Duodenal mucosa (tissue), 2 donors: ENCODE measurements around the gene PACS1.
"Not testable (repeated sequence)": the region's sequence is repeated elsewhere in the genome, so short reads cannot be mapped to it uniquely, and the experiment has no call there.

Source experiments
- H3K27ac ChIP-seq: one replicate; pipeline ENCODE4 v1.7.0; 2013; ENCODE audit warnings: low read depth, low read length
- H3K27me3 ChIP-seq, 2 donors: one replicate each; pipeline ENCODE4 v1.7.0; 2013; ENCODE audit warnings: low read length in 2 of 2, control low read depth in 1 of 2; ENCODE audit not compliant: insufficient read depth in 2 of 2, control insufficient read depth in 1 of 2
- H3K36me3 ChIP-seq, 2 donors: one replicate each; pipeline ENCODE4 v1.7.0; 2013; ENCODE audit warnings: low read length in 2 of 2, control low read depth in 1 of 2; ENCODE audit not compliant: insufficient read depth in 2 of 2, control insufficient read depth in 1 of 2
- H3K4me1 ChIP-seq, 2 donors: one replicate each; pipeline ENCODE4 v1.7.0; 2013; ENCODE audit warnings: low read length in 2 of 2, control low read depth in 1 of 2; ENCODE audit not compliant: insufficient read depth in 2 of 2, control insufficient read depth in 1 of 2
- H3K4me3 ChIP-seq, 2 donors: one replicate each; pipeline ENCODE4 v1.7.0; 2013; ENCODE audit warnings: low read length in 2 of 2, low read depth in 1 of 2
- H3K9ac ChIP-seq, 2 donors: one replicate each; pipeline ENCODE4 v1.7.0; 2013; ENCODE audit warnings: low read length in 2 of 2, low read depth in 1 of 2
- H3K9me3 ChIP-seq, 2 donors: one replicate each; pipeline ENCODE4 v1.7.0; 2013; ENCODE audit warnings: low read length in 2 of 2, control low read depth in 1 of 2; ENCODE audit not compliant: control insufficient read depth in 1 of 2

PACS1 gene

GRCh38 chr11:66276619-66277018 is 206.5 kb downstream of the PACS1 start:
- H3K9ac ChIP-seq, H3K4me1 ChIP-seq, H3K4me3 ChIP-seq, H3K27ac ChIP-seq, H3K27me3 ChIP-seq, H3K9me3 ChIP-seq: not testable (repeated sequence)
- peaks cover 33 to 48% of the 10 kb centered on the region in 2 donors for H3K36me3 ChIP-seq

DNA sequence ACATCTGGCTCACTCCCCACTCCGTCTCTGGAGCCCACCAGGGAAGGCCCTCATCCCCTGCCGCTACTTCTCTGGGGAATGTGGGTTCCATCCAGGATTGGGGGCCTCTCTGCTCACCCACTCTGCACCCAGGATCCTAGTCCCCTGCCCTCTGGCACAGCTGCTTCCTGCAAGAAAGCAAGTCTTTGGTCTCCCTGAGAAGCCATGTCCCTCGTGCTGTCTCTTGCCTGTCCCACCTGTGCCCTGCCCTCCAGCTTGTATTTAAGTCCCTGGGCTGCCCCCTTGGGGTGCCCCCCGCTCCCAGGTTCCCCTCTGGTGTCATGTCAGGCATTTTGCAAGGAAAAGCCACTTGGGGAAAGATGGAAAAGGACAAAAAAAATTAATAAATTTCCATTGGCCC is 207.0 kb downstream of the PACS1 start:
- H3K4me3 ChIP-seq, H3K9me3 ChIP-seq, H3K27ac ChIP-seq, H3K27me3 ChIP-seq, H3K9ac ChIP-seq, H3K4me1 ChIP-seq: not testable (repeated sequence)
- peaks cover 29 to 43% of the 10 kb centered on the region in 2 donors for H3K36me3 ChIP-seq

- Histone ChIP-seq H3K27me3 (no peaks in the 10 kb centered on the region), H3K9ac (peak within 1 kb of the TSS in 1 of 2 donors; percentile 25), H3K36me3 (peaks cover 22 to 37% of the 10 kb centered on the region in 2 donors), H3K4me3 (peak within 1 kb of the TSS in 1 of 2 donors; percentile 43), H3K27ac (no peak within 1 kb of the TSS), H3K9me3 (no peaks in the 10 kb centered on the region), H3K4me1 (peaks cover 0 to 8% of the 10 kb centered on the region in 2 donors)
These were observed 207.6 kb downstream of the PACS1 start, which contains the start of gene CNIH2 for GRCh38 chr11:66277471-66278362. TSS of gene CNIH2 (plus strand) at chr11:66278175. CDS start at chr11:66278457, 282 bp downstream.

DNA sequence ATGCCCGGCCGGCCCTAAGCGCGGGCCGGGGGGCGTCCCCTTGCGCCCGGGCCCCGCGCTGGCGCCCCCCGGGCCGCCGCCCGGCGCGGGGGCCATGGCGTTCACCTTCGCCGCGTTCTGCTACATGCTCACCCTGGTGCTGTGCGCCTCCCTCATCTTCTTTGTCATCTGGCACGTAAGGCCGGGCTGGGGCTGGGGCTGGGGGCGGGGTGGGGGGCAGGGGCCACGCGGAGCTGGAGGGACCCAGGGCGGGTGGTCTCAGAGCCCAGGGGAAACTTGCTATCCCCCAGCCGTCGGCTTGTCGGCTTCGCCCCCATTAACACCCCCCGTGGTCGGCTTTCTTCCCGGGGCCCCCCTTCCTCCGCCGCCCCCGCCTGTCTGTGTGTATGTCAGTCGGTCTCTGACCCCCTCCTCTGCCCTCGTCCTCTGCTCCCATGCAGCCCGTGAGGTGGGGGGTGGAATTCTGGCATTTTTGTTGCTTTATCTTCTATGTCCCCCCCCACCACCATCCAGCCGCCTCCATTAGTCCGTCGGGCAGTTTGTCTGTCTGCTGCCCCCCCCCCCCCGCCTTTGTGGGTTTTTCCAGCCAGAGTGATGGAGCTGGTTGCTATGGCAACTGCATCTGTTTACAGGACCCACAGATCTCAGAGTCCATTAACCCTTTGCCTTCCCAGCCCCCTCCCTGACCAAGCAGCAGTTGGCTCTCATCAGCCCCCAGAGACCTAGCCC is 208.5 kb downstream of the PACS1 start:
- H3K27ac ChIP-seq, result no peak overlapping the region
- H3K36me3 ChIP-seq, result peaks cover 14 to 36% of the 10 kb centered on the region in 2 donors
- no peaks in the 10 kb centered on the region for H3K9me3 ChIP-seq
- no peaks in the 10 kb centered on the region for H3K27me3 ChIP-seq
- H3K9ac ChIP-seq, result no peak overlapping the region
- H3K4me1 ChIP-seq, result peaks cover 0 to 13% of the 10 kb centered on the region in 2 donors
- H3K4me3 ChIP-seq, result no peak overlapping the region

DNA sequence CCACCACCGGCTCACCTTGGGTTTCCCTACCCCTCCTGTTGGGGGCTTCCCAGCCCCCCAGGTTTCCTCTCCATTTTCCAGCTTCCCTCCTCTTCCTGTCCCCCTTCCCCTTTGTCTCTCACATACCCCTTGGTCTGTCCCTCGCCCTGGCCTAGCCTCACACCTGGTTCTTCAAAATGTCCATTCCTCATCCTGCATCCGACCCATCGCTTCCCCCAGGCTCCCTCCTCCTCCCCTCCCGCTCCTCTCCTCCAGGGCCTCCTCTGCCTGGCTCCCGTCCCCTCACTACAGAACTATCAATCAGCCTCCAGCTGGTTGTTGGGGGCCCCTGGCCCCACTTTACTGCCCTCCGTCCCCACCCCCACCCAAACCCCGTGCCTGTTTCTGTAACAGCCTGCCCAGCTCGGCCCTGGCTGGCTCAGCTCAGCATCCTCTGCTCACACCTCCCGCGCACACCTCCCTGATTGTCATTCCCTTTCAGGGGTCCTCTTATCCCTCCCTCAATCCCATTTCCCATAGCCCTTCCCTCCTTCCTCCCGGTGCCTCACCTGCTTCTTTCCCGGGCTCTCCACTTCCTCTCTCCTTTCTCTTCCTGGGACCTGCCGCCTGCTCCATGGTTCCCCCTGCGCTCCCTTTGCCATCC is 209.1 kb downstream of the PACS1 start:
- no peak overlapping the region for H3K27ac ChIP-seq
- peaks cover 0 to 13% of the 10 kb centered on the region in 2 donors for H3K4me1 ChIP-seq
- H3K9me3 ChIP-seq, result no peaks in the 10 kb centered on the region
- peaks cover 8 to 30% of the 10 kb centered on the region in 2 donors for H3K36me3 ChIP-seq
- no peaks in the 10 kb centered on the region for H3K27me3 ChIP-seq
- H3K4me3 ChIP-seq, result no peak overlapping the region
- H3K9ac ChIP-seq, result no peak overlapping the region

DNA sequence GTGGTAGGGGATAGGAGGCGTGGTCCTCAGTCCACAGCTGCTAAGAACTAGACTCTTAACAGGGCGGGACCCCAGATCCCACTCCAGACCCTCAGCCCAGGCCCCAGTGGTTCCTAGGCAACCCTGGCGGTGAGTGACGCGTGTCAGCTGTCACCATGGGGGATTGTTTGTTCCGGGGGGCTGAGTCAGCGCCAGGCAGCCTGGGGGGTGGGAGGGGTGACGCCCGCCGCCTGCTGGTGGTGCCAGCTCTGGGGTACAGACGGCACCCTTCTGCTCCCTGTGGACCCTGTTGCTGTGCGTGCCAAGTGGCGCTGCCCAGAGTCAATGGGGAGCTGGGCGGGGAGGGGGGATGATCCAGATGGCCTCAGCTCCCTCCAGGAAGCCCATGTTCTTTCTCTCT is 210.4 kb downstream of the PACS1 start:
- no peak overlapping the region for H3K4me3 ChIP-seq
- H3K9ac ChIP-seq, result no peak overlapping the region
- H3K4me1 ChIP-seq, result peaks cover 0 to 13% of the 10 kb centered on the region in 2 donors
- H3K27me3 ChIP-seq, result no peaks in the 10 kb centered on the region
- no peaks in the 10 kb centered on the region for H3K9me3 ChIP-seq
- no peak overlapping the region for H3K27ac ChIP-seq
- H3K36me3 ChIP-seq, result peaks cover under 1 to 31% of the 10 kb centered on the region in 2 donors

DNA sequence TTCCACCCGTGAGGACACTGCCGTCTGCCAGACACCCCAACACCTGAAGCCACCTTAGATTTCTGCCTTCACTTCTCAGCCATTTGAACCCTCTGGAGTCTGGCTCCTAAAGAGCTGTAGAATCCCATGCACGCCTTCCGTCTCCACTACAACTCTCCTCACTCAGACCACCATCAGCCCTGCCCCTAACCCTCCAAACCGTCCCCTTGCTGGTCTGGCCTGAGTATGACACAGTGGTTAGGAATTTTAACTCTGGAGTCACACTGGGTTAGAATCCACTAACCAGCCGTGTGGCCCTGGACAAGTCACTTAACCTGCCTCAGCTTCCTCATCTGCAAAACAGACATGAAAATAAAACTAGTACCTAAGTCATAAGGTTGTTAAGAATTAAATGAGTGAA is 210.9 kb downstream of the PACS1 start:
- no peak overlapping the region for H3K9ac ChIP-seq
- H3K4me3 ChIP-seq, result no peak overlapping the region
- H3K27me3 ChIP-seq, result no peaks in the 10 kb centered on the region
- peaks cover 0 to 13% of the 10 kb centered on the region in 2 donors for H3K4me1 ChIP-seq
- peaks cover 0 to 29% of the 10 kb centered on the region in 2 donors for H3K36me3 ChIP-seq
- no peaks in the 10 kb centered on the region for H3K9me3 ChIP-seq
- no peak overlapping the region for H3K27ac ChIP-seq

DNA sequence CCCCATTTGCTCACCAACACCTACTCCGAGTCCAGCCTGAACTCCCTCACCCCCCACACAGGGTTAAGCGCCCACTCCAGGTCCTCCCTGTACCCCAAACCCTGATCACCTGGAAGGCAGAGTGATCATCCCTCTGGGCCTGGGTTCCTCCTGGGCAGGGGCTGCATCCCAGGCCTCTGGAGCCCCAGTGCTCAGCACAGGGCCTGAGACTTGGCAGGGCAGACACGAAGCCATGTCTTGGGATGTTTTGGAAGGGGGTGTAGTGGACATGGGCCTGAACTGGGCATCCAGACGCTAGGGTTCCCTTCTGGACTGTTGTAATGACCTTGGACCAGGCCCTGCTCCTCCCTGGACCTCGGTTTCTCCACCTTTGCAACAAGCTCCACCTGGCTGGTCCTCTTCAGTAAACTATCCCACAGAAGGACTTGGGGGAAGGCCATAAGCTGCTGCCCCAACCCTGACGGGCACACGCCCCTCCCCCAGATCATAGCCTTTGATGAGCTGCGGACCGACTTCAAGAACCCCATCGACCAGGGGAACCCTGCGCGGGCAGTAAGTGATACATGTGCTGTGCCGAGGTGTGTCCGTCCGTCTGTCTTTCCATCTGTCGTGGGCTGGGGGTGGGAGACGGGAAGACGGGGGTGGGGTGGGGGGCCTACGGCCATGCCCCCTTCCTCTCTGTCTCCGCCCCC is 211.8 kb downstream of the PACS1 start:
- no peak overlapping the region for H3K9ac ChIP-seq
- H3K36me3 ChIP-seq, result peaks cover 0 to 25% of the 10 kb centered on the region in 2 donors
- no peaks in the 10 kb centered on the region for H3K9me3 ChIP-seq
- H3K4me3 ChIP-seq, result no peak overlapping the region
- no peaks in the 10 kb centered on the region for H3K27me3 ChIP-seq
- H3K4me1 ChIP-seq, result peaks cover 0 to 13% of the 10 kb centered on the region in 2 donors
- no peak overlapping the region for H3K27ac ChIP-seq

DNA sequence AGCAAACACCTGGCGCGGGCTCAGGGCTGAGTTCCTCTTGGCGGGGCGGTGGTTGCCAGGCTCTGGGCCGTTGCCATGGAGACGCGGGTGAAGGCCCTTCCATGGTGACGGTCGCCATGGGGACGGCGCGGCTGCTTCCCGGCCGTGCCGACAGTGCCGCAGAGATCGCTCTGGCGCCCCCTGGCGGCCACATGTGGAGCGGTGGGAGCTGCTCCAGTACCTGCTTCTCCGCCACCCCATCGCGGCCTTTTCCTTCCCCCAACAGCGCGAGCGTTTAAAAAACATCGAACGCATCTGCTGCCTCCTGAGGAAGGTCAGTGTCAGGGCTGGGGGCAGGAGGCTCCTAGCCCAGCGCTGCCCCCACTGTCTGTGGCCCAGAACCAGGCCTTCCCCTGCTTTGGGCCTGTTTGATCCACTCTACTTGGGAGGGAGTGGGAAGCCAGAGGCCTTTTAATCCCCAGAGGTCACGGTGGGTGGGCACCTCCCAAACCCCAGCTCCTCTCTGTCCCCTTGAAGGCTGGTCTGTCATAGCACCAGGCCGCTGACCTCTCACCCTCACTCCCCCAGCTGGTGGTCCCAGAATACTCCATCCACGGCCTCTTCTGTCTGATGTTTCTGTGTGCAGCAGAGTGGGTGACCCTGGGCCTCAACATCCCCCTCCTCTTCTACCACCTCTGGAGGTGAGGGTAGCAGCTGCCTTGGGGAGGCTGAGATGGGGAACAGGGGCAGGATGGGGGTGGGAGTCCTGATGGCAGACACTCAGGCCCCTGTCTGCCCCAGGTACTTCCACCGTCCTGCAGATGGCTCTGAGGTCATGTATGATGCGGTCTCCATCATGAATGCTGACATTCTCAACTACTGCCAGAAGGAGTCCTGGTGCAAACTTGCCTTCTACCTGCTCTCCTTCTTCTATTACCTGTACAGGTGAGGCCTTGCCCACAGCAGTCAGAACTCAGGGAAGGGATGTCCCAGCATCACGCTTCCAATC is 212.7 kb downstream of the PACS1 start:
- H3K4me3 ChIP-seq, result no peak overlapping the region
- H3K9me3 ChIP-seq, result no peaks in the 10 kb centered on the region
- peaks cover 3 to 16% of the 10 kb centered on the region in 2 donors for H3K4me1 ChIP-seq
- peaks cover 0 to 25% of the 10 kb centered on the region in 2 donors for H3K36me3 ChIP-seq
- no peaks in the 10 kb centered on the region for H3K27me3 ChIP-seq
- no peak overlapping the region for H3K27ac ChIP-seq
- H3K9ac ChIP-seq, result no peak overlapping the region
